HCT116 (cell line): ENCODE results near the gene USP46. TPM values are rescaled to one million over a fixed set of nuclear protein-coding genes. Genes with fewer than 3 reads are reported as not detected.

Experiments
- ATAC-seq: fragments of 200-7000 bp; cut with Tn5 transposase; 2 replicates; pipeline ENCODE4 v1.9.1; 2020; ENCODE audit warnings: mild to moderate bottlenecking, moderate library complexity
- BruUV-seq: library from RNA; stranded (reverse); fragments of 400-500 nt; replicated peaks from 2 replicates; lab custom pipeline; 2021; lab: Mats Ljungman, UMichigan
- CTCF ChIA-PET: fragments of 300-600 bp; sonication (Branson Sonifier 250); formaldehyde crosslinking; loops from one replicate; lab custom pipeline; 2021; ENCODE audit warnings: antibody characterized with exemption; lab: Charles Lee
- POLR2A ChIA-PET: fragments of 300-600, 350-600 bp; sonication (Branson Sonifier 250); formaldehyde crosslinking; loops from one replicate; lab custom pipeline; 2021; ENCODE audit warnings: antibody characterized with exemption; lab: Charles Lee
- RAD21 ChIA-PET, 2 experiments: fragments of 300-600 bp; sonication (Branson Sonifier 250); formaldehyde crosslinking; loops; one replicate each; lab custom pipeline; 2023; ENCODE audit warnings: low total read pairs in 2 of 2; ENCODE audit not compliant: uncharacterized antibody in 2 of 2, unreplicated experiment in 2 of 2, low non-redundant PET in 1 of 2; lab: Charles Lee
- DNase-seq: peaks from one replicate; pipeline ENCODE4 v3.0.0-alpha.2; 2010; ENCODE audit warnings: low read depth, low spot score
- H2AFZ ChIP-seq: fragments of 200-600 bp; shearing (Covaris generic), sonication (generic); 2 replicates; pipeline ENCODE4 v1.6.1; 2017; ENCODE audit warnings: low read depth, mixed run types, mixed read lengths, antibody characterized with exemption, low read length; ENCODE audit not compliant: poor library complexity, severe bottlenecking
- H3K27ac ChIP-seq: 2 replicates; pipeline ENCODE4 v1.5.1; 2012; ENCODE audit warnings: low read depth, low read length
- H3K27me3 ChIP-seq: fragments of 200-600 bp; sonication (generic); 2 replicates; pipeline ENCODE4 v1.6.1; 2016; ENCODE audit warnings: mixed run types, low read length, mixed read lengths; ENCODE audit not compliant: insufficient read depth
- H3K36me3 ChIP-seq, 2 experiments: fragments of 200-500 bp in 1 of 2; fragments of 200-600 bp in 1 of 2; sonication (Bioruptor generic) in 1 of 2; sonication (generic) in 1 of 2; 2 replicates each; pipeline versions ENCODE4 v1.5.1 to v1.6.1; 2014 to 2016; ENCODE audit warnings: low read length in 2 of 2, inconsistent platforms in 1 of 2, mixed read lengths in 1 of 2, mixed run types in 1 of 2; ENCODE audit not compliant: insufficient read depth in 2 of 2, control insufficient read depth in 1 of 2
- H3K4me1 ChIP-seq, 2 experiments: fragments of 200-600 bp in 1 of 2; sonication (generic) in 1 of 2; 2 replicates each; pipeline versions ENCODE4 v1.5.1 to v1.6.1; 2012 to 2017; ENCODE audit warnings: low read length in 2 of 2, inconsistent platforms in 1 of 2, mild to moderate bottlenecking in 1 of 2, mixed read lengths in 1 of 2, mixed run types in 1 of 2, moderate library complexity in 1 of 2; ENCODE audit not compliant: insufficient read depth in 2 of 2, control insufficient read depth in 1 of 2
- H3K4me2 ChIP-seq: fragments of 200-600 bp; sonication (generic); 2 replicates; pipeline ENCODE4 v1.6.1; 2017; ENCODE audit warnings: mixed run types, low read length, mixed read lengths
- H3K4me3 ChIP-seq, 2 experiments: fragments of 200-600 bp in 1 of 2; sonication (generic) in 1 of 2; replicated peaks in 1 of 2; 2 replicates each; pipeline ENCODE4 v1.5.1; 2011 to 2016; ENCODE audit warnings: low read length in 2 of 2, control low read depth in 1 of 2, low read depth in 1 of 2, mild to moderate bottlenecking in 1 of 2, mixed read lengths in 1 of 2, mixed run types in 1 of 2
- H3K79me2 ChIP-seq: fragments of 200-600 bp; sonication (generic); 2 replicates; pipeline ENCODE4 v1.6.1; 2017; ENCODE audit warnings: mild to moderate bottlenecking, mixed run types, low read length, moderate library complexity, mixed read lengths; ENCODE audit not compliant: insufficient read depth
- H3K9ac ChIP-seq: fragments of 200-600 bp; sonication (generic); 2 replicates; pipeline ENCODE4 v1.6.1; 2016; ENCODE audit warnings: low read length, mixed read lengths
- H3K9me2 ChIP-seq: fragments of 200-600 bp; sonication (generic), shearing (Covaris generic); 2 replicates; pipeline ENCODE4 v1.6.1; 2017; ENCODE audit warnings: mixed run types, mild to moderate bottlenecking, moderate library complexity; ENCODE audit not compliant: insufficient read depth
- H3K9me3 ChIP-seq, 2 experiments: fragments of 200-500 bp in 1 of 2; fragments of 200-600 bp in 1 of 2; sonication (Bioruptor generic) in 1 of 2; sonication (generic) in 1 of 2; 2 replicates each; pipeline ENCODE4 v1.6.1; 2014 to 2017; ENCODE audit warnings: low read length in 2 of 2, mixed read lengths in 2 of 2, inconsistent platforms in 1 of 2, low read depth in 1 of 2, mild to moderate bottlenecking in 1 of 2, mixed run types in 1 of 2, moderate library complexity in 1 of 2; ENCODE audit not compliant: control insufficient read depth in 1 of 2, insufficient read depth in 1 of 2
- H4K20me1 ChIP-seq: fragments of 200-600 bp; sonication (generic), shearing (Covaris generic); 2 replicates; pipeline ENCODE4 v1.6.1; 2017; ENCODE audit warnings: mixed run types, mild to moderate bottlenecking, moderate library complexity; ENCODE audit not compliant: insufficient read depth
- ATF3 ChIP-seq: IDR thresholded peaks from 2 replicates; pipeline ENCODE4 v1.6.1; 2012
- CEBPB ChIP-seq: IDR thresholded peaks from 2 replicates; pipeline ENCODE4 v1.6.1; 2012; ENCODE audit warnings: low read depth
- ELF1 ChIP-seq: IDR thresholded peaks from 2 replicates; pipeline ENCODE4 v1.6.1; 2012; ENCODE audit warnings: low read depth, borderline replicate concordance
- EZH2 ChIP-seq: fragments of 200-600 bp; sonication (generic); IDR thresholded peaks from 2 replicates; pipeline ENCODE4 v1.6.1; 2017; ENCODE audit warnings: antibody characterized with exemption, mixed run types
- EZH2phosphoT487 ChIP-seq: fragments of 200-600 bp; IDR thresholded peaks from 2 replicates; pipeline ENCODE4 v1.6.1; 2018; ENCODE audit warnings: antibody characterized with exemption, borderline replicate concordance
- FOSL1 ChIP-seq: IDR thresholded peaks from 2 replicates; pipeline ENCODE4 v1.6.1; 2012; ENCODE audit warnings: low read depth
- MAX ChIP-seq: IDR thresholded peaks from 2 replicates; pipeline ENCODE4 v1.6.1; 2012
- POLR2A ChIP-seq: IDR thresholded peaks from 2 replicates; pipeline ENCODE4 v1.7.0; 2011; ENCODE audit warnings: borderline replicate concordance; ENCODE audit not compliant: insufficient read depth, insufficient read length; ENCODE audit errors: extremely low read depth
- POLR2AphosphoS5 ChIP-seq: IDR thresholded peaks from 2 replicates; pipeline ENCODE4 v1.6.1; 2011; ENCODE audit warnings: mild to moderate bottlenecking, low read depth, low read length, moderate library complexity
- REST ChIP-seq: IDR thresholded peaks from 2 replicates; pipeline ENCODE4 v1.6.1; 2012; ENCODE audit warnings: low read depth
- SP1 ChIP-seq: IDR thresholded peaks from 2 replicates; pipeline ENCODE4 v1.6.1; 2012; ENCODE audit warnings: low read depth
- SRF ChIP-seq: IDR thresholded peaks from 2 replicates; pipeline ENCODE4 v1.6.1; 2012; ENCODE audit warnings: low read depth
- ZBTB33 ChIP-seq: IDR thresholded peaks from 2 replicates; pipeline ENCODE4 v1.6.1; 2011; ENCODE audit warnings: mild to moderate bottlenecking, low read length, moderate library complexity; ENCODE audit not compliant: insufficient replicate concordance; ENCODE audit errors: extremely low read depth
- ZFX ChIP-seq: fragments of 450-650 bp; IDR thresholded peaks from 2 replicates; pipeline ENCODE4 v1.6.1; 2017
- ZNF274 ChIP-seq: fragments of 200-500 bp; sonication (Bioruptor generic); IDR thresholded peaks from 2 replicates; pipeline ENCODE4 v1.6.1; 2014; ENCODE audit warnings: mild to moderate bottlenecking, low read depth, low read length, inconsistent platforms
- intact Hi-C: fragments of 100-400 bp; cut with micrococcal nuclease; formaldehyde crosslinking; loops from 2 replicates; pipeline ENCODE4 v1.10.0; 2022
- total RNA-seq: library from RNA; stranded (reverse); gene quantifications from one replicate; pipeline ENCODE4 v1.2.1, GENCODE V29; 2021; ENCODE audit not compliant: unreplicated experiment

The USP46 gene
- total RNA-seq, 1 experiment from 2014 or later = 36.6 TPM

- TF ChIP-seq ATF3 = no peak
Observed at GRCh38 chr4:52643190-52643589, 15.9 kb downstream of the USP46 start (continued).

- Histone ChIP-seq H3K36me3 (no peaks in the 10 kb centered on the region), H3K4me1 (peaks cover 49 to 76% of the 10 kb centered on the region in 2 experiments), H3K4me3 (peak overlapping the region in 1 of 2 experiments; percentile 36; a peak in 1 of 4 replicates), H3K9ac (0 out of 2 replicates have a peak overlapping the region, but pooled peaks have one; percentile 8), H3K9me2 (no peaks in the 10 kb centered on the region), H3K27me3 (no peaks in the 10 kb centered on the region), H3K4me2 (peak overlapping the region; percentile 66), H4K20me1 (peaks cover 9% of the 10 kb centered on the region; the same call in 1 of the 2 replicates), H2AFZ (no peak overlapping the region), H3K27ac (peak overlapping the region; percentile 94), H3K79me2 (peaks cover 54% of the 10 kb centered on the region), H3K9me3 (no peaks in the 10 kb centered on the region)
- no TSS peak for BruUV-seq
- RAD21 ChIA-PET = no interaction called here
- intact Hi-C loops = loop anchor here (5.0 kb wide), 1 partner anchor 70 kb away; no protein-coding TSS in a partner anchor
- POLR2A ChIA-PET = no interaction called here
- DNase-seq = peak; percentile 88
- CTCF ChIA-PET = no interaction called here
- peak; percentile 80 for ATAC-seq
- TF ChIP-seq ELF1 (no peak), REST (no peak), ZBTB33 (no peak), SP1 (peak; percentile 71; the same call in 1 of the 2 replicates), MAX (no peak), EZH2 (no peak), SRF (peak; percentile 55; the same call in 1 of the 2 replicates), POLR2A (no peak), POLR2AphosphoS5 (no peak), ZNF274 (no peak), ATF3 (0 out of 2 replicates have a peak, but pooled peaks have one; percentile 31), ZFX (no peak), FOSL1 (peak; percentile 95), CEBPB (peak; percentile 76), EZH2phosphoT487 (no peak)
Observed at GRCh38 chr4:52641854-52642563, 17.1 kb downstream of the USP46 start.
